Measurements from ENCODE around the gene KPNA2. TPM values are rescaled to one million over a fixed set of nuclear protein-coding genes. Genes with fewer than 3 reads are reported as not detected.

Gene KPNA2
- total and polyA plus RNA-seq, 9 of the 15 experiments (the other 6 are each of a cell fraction or from before 2014, with no cell fraction given) = 132 to 984 (median 241) TPM

- TF ChIP-seq CBFA2T2 (conservative IDR thresholded peaks at IDR 0.05) (no peak), PKNOX1 (IDR thresholded peaks at IDR 0.05) (peak; percentile 45; the same call in 1 of the 2 replicates), NCOR1 (IDR thresholded peaks at IDR 0.05) (no peak), EP400 (IDR thresholded peaks at IDR 0.05) (peak; percentile 34; the same call in 1 of the 2 replicates), ATF1 (CRISPR knock-in tag; IDR thresholded peaks at IDR 0.05) (no peak), ATF1 (tag; IDR thresholded peaks at IDR 0.05) (0 out of 2 replicates have a peak, but pooled peaks have one; percentile 28), VEZF1 (CRISPR knock-in tag; IDR thresholded peaks at IDR 0.05) (no peak), SFPQ (IDR thresholded peaks at IDR 0.05; ENCODE audit: low read depth, low read length) (no peak), CREBBP (IDR thresholded peaks at IDR 0.05; ENCODE audit: low read depth, low read length) (no peak), RBM14 (IDR thresholded peaks at IDR 0.05; ENCODE audit: borderline replicate concordance, insufficient read depth, low read depth, low read length) (no peak), MAFG (tag; conservative IDR thresholded peaks at IDR 0.05) (no peak), ZNF280B (CRISPR knock-in tag; IDR thresholded peaks at IDR 0.05) (no peak), CBX3 (IDR thresholded peaks at IDR 0.05; ENCODE audit: borderline replicate concordance in 1 of 2, low read length in 2 of 2) (no peak), CEBPZ (IDR thresholded peaks at IDR 0.05; ENCODE audit: borderline replicate concordance, low read depth, low read length) (no peak)
These were observed 42.9 kb upstream of the KPNA2 start (continued) for GRCh38 chr17:67992548-67993152.

Data from K562 (cell line).